GM12872 (cell line): ENCODE data around the gene UTP14C.

Experiments used
- CTCF ChIP-seq: IDR thresholded peaks from 3 replicates; pipeline ENCODE4 v1.5.1; 2011; ENCODE audit warnings: low read depth, mild to moderate bottlenecking, low read length, moderate library complexity; ENCODE audit not compliant: insufficient read depth

UTP14C gene

GRCh38 chr13:52005841-52006522, 18.5 kb upstream of the UTP14C start:
- TF ChIP-seq CTCF, result no peak

DNA sequence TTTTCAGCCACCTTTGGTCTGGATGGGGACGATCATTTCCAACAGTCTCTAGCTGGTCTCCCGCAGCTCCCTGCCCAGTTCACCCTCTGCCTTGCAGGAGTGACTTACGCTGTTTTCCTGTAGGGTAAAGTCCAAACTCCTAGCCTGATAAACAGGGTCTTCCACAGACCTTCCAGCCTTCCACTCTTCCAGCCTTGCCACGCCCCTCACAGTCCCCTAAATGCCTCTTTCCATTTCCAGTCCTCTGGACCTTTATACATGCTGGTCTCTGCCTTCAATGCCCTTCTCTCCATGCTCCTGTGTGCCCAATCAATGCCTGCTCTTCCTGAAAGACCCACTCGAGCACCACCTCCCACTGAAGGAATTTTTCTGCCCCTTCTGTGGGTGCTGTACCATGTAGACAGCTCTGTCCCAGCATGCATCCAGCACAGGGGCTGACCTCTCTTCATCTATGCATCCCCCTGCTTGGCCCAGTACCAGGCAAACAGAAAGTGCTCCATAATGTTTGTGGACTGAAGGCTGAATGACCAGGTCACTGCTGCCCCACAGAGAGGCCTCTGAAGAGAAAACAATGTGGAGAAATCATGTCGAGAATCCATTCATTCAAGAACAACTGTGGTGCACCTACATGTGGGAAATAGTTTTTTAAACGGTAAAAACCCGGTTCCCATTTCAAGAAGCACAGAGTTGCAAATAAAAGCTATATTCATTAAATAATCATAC, 17.8 kb upstream of the UTP14C start:
- no peak for TF ChIP-seq CTCF

GRCh38 chr13:52009946-52010345, 14.5 kb upstream of the UTP14C start:
- TF ChIP-seq CTCF, result no peak

- 0 out of 3 replicates have a peak, but pooled peaks have one; percentile 10 for TF ChIP-seq CTCF
These were observed 13.4 kb upstream of the UTP14C start, which contains the start of gene ATP7B for GRCh38 chr13:52010890-52011631. Gene ATP7B (minus strand): TSS chr13:52011450. CDS start chr13:52011337, 113 bp downstream.

- TF ChIP-seq CTCF, result no peak
These were observed 12.6 kb upstream of the UTP14C start, which contains the start of gene ALG11 for GRCh38 chr13:52011632-52012511. Gene ALG11 (plus strand): TSS chr13:52012398. CDS start chr13:52012419, 21 bp downstream.

DNA sequence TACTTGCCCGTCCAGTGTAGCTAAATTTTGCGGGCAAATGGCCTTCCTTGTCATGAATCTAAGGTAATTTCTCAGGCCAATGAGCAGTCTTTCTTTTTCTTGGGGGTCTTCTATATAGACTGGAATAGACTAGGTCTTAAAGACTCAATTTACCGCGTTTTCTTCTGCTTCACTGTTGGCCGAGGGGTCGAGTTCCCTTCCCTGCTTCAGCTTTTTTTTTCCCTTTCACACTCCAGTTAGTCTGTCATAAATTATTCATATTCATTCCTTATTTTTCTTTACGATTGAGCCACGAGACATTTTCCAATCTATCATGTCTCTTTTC, 12.0 kb upstream of the UTP14C start:
- no peak for TF ChIP-seq CTCF
